ENCODE data around the gene FRRS1L.

Gene FRRS1L

DNA sequence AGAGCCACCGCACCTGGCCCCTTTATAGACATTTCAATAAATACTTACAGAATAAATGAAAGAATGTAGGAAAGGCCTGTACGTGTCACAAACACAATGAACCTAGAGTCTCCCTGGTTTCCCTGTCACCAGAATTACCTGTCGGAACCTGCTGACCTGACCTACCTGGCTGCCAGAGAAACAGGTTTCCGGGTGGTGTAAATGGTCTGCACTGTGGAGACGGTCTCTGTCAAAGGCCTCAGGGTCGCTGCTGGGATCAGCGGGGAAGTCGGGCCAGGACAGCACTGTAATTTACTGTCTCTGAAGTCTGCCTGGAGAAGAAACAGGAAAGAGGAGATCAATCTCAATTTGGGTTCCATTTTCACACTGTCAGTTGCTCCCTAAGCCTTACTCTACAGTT lies 9.3 kb upstream of the FRRS1L start:
- no peak for DNase-seq

GRCh38 chr9:109172935-109173334 lies 5.9 kb upstream of the FRRS1L start:
- DNase-seq = no peak

DNA sequence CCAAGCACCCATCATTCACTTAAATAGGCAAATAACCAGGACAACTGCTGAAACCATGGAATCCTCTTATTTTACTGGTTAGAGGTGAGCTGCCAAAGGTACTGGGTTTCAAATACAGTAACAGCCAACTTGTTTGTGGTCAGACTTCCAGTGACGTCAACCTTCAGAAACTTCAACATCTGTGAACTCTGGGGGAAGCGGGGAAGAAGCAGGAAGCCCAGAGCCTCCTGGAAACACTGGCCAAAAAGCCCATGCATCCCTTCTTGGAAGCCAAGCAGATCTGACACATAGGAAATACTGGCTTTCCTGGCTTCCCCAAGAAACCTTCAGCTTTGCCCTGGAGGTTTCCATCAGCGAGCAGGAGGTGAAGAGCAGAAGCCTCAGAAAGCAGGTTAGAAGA lies 4.9 kb upstream of the FRRS1L start:
- no peak for DNase-seq

- DNase-seq = no peak
Observed at GRCh38 chr9:109168170-109168569, 1.1 kb upstream of the FRRS1L start.

DNA sequence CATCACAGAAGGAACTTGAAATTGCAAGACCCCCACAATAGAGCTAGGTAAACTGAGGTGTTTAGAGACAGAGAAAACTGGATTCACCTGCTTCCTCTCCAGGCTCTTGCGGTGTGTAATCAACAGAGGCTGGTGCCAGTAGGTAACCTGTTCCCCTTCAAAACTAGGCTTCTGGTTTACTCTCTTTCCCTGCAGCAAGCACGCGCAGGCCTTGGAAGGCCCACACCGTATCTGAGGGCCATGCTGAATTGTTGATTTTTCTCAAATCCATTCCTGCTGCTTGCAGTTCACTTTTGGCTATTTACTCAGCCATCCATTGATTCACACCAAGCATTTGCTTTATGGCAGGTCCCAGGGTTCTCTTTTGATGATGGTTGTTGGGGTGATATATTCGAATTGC lies 667 bp upstream of the FRRS1L start:
- DNase-seq = no peak

GRCh38 chr9:109166171-109166770 lies 778 bp downstream of the FRRS1L start:
- no peak for DNase-seq

GRCh38 chr9:109164042-109164441 lies 3.0 kb downstream of the FRRS1L start:
- DNase-seq = no peak

DNA sequence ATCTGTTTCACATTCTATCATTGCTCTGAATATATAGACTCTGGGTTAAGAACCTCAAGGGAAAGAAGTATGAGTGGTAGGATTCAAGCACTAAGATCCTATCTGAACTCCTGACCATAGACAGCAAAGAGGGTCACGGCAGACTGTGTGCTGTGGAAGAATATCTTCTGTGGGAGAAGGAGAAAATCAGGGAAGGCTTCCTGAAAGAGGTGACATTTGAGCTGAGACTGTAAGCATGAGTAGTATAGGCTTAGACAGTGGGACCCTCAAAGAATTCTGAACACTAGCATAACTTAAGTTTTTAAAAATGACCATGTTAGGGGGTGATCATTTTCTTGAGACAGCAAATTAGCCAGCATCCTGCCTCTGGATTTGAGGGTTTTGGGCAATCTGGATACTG lies 3.9 kb downstream of the FRRS1L start:
- DNase-seq = no peak

DNA sequence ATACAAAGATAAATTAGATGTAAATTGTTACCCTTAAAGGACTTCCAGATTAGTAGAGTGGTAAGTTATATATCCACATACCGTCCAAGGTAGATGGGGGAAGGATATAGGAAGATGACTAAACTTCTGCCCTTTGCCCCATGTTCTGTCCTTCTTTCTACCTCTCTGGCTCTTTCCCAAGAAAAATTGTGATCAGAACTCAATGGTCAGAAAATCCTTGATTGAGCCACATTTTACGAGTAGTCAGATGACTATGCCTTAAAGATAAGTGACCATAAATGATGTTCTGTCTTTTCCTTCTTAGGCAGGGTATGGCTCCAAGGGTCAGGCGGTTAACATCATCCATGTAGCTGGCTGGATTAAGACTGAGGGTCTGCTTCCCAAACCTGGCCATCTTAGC lies 4.4 kb downstream of the FRRS1L start:
- no peak for DNase-seq

GRCh38 chr9:109161471-109161870 lies 5.6 kb downstream of the FRRS1L start:
- DNase-seq = no peak

DNA sequence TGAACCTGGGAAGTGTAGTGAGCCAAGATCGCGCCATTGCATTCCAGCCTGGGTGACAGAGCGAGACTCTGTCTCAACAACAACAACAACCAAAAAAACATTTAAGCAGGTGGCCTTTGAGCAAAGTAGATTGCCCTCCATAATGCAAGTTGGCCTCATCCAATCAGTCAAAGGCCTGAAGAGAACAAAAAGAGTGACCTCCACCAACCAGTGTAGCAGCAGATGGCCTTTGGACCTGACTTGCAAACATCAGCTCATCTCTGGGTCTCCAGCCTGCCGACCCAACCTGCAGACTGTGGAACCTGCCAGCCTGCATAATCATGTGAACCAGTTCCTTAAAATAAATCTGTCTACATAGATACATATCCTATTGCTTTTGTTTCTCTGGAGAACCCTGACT lies 7.5 kb downstream of the FRRS1L start:
- no peak for DNase-seq

GRCh38 chr9:109158651-109159050 lies 8.4 kb downstream of the FRRS1L start:
- no peak for DNase-seq

GRCh38 chr9:109156708-109157107 lies 10.3 kb downstream of the FRRS1L start:
- no peak for DNase-seq

GRCh38 chr9:109150925-109151545 lies 16.0 kb downstream of the FRRS1L start:
- DNase-seq = no peak

DNA sequence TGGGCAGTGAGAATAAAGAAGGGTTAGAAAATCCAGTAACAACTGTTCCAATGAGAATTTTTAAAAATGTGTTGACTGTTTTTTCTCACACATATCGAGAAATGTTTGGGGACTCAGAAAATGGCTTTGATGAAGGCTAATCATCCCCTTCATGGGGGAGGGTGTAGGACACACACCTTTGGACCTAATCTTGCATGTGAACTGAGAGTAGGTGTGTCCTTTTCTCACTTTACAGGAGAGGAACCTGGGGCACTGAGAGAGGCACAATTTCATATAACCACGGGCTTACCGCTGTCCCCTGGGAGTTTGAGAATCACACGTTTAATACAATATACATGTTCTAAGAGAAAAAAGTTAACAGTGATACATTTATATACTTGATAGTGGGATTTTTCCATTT lies 17.3 kb downstream of the FRRS1L start:
- no peak for DNase-seq

- no peak for DNase-seq
Observed at GRCh38 chr9:109149089-109149488, 18.0 kb downstream of the FRRS1L start.

- no peak for DNase-seq
Observed at GRCh38 chr9:109145051-109145450, 22.0 kb downstream of the FRRS1L start.

DNA sequence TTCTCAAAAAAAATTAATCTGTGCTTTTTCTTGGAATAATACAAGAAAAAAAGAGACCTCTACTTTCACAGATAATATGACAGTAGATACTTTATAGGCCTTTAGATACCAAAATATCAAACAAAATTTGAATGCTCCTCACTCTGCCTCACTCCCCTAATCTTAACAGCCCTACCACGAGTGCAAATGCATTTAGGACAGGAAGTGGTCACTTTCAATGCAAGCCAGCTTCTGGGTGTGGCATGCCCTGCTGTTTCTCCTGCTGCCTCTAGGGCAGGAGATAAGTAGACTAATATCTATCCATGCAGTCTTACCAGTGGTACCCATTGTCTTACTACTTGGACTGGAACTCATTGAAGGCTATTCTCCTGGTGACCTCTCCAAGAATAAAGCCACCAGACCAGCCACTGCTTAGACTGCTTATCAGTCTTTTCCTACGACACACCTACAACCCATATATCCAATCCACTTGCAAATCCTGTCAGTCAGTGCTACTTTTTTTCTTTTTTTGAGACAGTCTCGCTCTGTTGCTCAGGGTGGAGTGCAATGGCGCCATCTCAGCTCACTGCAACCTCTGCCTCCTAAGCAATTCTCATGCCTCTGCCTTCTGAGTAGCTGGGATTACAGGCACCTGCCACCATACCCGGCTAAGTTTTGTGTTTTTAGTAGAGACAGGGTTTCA lies 23.0 kb downstream of the FRRS1L start:
- no peak for DNase-seq

GRCh38 chr9:109141375-109141774 lies 25.7 kb downstream of the FRRS1L start:
- DNase-seq = no peak

DNA sequence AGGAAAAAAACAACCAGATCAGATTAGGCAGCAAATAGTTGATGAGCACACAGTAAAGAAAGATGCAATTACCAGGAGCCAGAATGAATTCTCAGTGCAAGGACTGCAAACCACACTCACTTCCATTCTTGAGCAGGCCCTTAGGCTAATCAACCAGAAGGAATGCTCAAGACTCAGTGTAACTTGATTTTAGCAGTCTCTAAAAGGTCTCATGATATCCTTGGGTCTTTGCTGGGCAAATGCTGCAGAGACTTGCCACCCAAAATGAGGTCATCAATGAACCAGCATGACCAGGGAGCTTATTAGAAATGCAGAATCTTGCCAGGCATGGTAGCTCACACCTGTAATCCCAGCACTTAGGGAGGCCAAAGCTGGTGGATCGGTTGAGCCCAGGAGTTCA lies 27.2 kb downstream of the FRRS1L start:
- no peak for DNase-seq

DNA sequence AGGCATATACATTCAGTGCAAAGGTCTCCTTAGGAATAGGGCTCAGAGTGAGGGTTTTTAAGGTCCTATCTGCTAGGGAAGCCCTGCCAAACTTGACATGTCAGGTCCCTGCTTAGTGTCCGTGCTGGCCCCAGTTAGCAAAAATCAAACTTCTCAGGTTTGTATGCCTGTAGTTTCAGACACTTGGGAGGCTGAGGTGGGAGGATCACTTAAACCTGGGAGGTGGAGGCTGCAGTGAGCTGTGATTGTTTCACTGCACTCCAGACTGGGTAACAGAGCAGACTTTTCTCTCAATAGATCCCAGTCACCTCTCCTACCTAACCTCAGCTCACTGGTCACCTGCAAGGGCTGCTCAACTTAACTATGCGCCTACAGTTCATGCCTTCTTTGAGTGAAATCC lies 28.6 kb downstream of the FRRS1L start:
- DNase-seq = no peak

GRCh38 chr9:109134167-109134578 lies 32.9 kb downstream of the FRRS1L start:
- no peak for DNase-seq

DNA sequence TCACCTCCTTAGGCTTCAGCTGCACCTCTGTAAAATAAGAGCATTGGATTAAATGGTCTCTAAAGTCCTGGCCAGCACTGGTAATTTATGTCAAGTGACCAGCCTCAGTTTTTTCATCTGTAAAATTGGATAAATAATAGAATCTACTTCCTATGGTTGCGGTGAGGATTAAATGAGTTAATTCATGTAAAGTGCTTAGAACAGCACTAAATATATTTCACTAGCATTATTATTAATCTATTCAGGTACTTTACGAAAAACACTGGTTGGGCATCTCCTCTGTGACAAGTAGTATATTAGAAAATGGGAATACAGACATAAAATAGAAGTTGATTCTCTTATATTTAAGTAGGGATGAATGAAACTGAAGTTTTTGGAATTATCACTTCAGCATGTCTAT lies 33.5 kb downstream of the FRRS1L start:
- no peak for DNase-seq

DNA sequence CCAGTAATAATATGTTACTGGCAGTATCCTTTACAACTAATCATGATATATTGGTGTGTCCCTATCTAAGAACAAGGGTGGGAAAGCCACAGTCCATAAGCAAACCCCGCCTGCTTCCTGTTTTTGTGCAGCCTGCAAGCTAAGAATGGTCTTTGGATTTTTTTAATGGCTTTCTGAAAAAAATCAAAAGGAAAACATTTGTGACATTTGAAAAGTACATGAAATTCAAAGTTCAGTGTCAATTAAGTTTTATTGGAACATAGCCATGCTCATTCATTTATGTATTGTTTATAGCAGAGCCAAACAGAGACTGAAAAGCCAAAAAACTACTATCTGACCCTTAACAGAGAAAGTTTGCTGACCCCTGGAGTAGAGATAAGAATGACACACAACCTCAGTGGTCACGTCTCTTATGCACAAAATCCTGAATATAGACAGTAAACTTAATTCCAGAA lies 34.5 kb downstream of the FRRS1L start:
- no peak for DNase-seq
